Limb (tissue), 2 donors: ENCODE data around the gene RPN1.
A peak's percentile ranks its signal among the peaks of the same experiment; 100 is the strongest.
"Not testable (repeated sequence)": the region's sequence is repeated elsewhere in the genome, so short reads cannot be mapped to it uniquely, and the experiment has no call there.

ENCODE experiments used
- DNase-seq, 2 donors: peaks; one replicate each; pipeline ENCODE4 v3.0.0-alpha.2; 2016; ENCODE audit errors: extremely low spot score in 2 of 2

RPN1 gene

DNA sequence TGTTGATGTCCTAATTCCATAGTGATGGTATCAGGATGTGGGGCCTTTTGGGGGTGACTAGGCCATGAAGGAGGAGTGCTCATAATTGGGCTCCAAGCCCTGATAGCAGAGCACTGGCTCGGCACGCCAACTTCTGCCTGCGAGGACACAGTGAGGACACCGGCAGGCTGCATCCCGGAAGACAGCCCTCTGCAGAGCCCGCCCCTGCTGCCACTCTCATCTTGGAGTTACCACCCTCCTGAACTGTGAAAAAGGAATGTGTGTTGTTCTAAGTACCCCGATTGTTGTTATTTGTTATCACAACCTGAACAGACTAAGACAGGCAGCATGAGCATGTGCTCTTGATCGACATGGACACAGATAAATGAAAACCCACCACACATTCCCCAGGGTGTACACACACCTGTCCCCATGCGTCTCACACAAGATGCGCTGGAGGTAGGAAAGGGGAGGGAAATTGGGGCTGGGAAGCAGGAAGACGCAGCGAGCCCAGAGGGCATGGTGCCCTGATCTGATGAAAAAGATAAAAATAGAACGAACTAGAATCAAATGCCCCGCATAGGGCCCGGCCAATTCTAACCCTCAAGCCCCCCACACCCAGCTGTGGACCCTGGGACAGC is 40.1 kb downstream of the RPN1 start:
- no peak for DNase-seq

DNA sequence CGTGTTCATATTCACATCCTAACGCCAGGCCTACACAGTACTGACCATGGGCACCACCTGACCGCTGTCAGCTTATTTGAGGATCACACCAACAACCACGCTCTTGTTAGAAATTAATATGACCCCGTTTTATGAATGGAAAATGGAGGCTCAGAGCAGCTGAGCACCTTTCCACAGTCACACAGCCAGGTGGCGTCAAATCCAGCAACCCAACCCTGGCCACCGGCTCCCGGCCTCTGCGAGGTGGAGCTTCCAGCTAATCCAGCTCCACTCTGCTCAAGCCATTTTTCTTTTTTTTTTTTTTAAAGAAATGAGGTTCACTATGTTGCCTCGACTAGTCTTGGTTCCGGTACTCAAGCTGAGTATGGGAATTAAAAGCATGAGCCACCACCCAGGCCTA is 41.3 kb downstream of the RPN1 start:
- no peak for DNase-seq

DNA sequence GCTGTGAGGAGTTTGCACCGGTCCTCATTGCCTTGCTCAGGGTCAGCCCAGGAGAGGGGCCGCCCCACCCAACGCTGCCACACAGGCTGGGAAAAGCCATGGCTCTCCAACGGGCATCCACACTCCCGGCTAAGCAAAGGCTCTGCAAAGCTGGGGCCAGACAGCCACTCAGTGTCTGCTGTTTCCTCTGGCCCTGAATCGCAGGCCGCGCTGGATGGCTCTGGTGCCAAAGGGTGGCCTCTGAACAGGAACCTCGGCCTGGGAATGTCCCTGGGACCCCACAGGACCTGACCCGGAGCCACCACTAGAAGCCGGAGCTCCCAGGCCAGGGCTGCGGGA is 42.9 kb downstream of the RPN1 start:
- DNase-seq = no peak

DNA sequence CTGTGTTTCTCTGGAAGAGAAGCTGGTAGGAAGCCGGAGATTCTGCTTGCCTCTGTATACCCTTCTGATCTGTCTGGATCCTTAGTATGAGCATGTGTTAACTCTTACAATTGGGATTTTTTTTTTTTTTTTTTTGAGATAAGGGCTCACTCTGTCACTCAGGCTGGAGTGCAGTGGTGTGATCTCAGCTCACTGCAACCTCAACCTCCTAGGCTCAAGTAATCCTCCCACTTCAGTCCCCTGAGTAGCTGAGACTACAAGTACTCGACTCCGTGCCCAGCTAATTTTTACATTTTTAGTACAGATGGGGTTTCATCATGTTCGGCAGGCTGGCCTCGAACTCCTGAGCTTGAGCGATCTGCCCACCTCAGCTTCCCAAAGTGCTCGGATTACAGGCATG is 44.5 kb downstream of the RPN1 start:
- no peak for DNase-seq

DNA sequence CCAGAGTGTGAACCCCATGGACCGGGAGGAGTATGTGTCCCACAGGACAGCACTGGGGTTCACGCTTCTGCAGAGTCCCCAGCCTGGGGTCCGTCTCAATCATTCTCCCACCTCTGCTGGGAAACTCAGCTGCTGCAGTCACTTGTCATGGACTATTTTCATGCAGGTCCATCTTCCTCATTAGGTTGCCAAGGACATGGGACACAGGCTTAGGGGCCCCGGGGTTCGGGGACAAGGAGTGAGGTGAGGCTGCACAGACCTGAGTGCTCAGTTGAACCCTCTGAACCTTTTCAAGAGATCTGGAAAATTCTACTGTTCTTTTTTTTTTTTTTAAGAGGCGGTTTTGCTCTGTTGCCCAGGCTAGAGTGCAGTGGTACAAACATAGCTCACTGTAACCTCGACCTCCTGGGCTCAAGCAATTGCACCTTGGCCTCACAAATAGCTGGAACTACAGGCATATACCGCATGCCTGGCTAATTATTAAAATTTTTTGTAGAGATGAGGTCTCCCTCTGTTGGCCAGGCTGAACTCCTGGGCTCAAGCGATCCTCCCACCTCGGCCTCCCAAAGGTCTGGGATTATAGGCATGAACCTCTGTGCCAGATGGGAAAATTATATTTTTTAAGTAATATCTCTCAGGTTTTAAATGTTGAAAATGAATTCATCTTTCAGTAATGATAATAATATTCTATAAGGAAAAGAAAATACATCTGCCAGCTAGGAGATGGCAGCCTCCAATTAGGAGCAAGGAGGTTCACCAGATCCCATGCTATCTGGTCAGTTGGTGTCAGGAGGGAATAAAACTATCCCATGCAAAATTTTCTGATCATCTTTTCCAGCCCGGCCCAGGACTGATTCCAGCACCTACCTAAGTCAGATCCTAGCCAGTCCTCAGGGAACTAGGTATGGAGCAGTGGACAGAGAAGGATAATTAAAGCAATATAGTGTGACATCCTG is 45.2 kb downstream of the RPN1 start:
- no peak for DNase-seq

DNA sequence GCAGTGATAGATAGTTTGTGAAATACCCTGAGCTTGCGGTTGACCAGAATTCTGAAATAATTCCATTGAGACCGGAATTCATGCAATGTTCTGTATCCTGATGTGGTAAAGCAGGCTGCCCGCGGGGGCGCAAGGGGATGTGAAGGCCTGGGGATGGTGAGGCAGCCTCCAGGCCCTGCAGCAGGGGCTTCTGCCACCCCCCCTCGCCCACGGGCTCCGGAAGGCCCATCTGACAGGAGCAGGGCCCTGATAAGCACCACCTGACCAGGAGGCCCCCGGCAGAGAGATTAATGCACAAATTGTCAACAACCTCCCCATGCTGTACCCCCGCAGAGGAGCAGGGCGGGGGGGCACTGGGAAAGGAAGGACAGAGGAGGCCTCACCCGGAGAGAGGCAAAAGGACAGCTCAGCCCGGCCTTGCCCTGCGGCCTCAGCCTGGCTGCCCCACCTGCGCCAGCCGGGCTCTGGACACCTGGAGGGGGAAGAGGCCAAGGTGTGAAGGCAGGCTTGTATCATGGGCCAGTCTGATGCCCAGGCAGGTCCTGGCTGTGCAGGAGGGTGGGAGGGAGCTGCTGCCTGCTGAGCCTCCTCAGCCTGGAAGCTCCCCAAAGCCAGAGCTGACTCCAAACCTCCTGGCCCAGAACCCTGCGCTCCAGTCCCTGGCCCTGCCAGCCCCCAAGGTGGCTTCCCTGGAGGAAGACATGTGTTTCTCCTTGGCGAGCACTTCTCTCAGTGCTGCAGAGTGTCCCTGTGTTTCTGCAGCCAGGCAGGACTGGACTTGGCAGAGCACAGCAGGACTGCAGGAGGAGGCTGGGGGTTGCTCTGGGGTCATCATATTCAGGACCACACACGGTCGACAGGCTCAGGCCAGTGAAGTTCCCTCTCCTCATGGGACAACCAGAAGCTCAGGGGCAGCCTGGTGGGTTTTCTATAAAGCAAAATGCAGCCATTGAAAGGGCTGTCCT is 46.5 kb downstream of the RPN1 start:
- DNase-seq = no peak

DNA sequence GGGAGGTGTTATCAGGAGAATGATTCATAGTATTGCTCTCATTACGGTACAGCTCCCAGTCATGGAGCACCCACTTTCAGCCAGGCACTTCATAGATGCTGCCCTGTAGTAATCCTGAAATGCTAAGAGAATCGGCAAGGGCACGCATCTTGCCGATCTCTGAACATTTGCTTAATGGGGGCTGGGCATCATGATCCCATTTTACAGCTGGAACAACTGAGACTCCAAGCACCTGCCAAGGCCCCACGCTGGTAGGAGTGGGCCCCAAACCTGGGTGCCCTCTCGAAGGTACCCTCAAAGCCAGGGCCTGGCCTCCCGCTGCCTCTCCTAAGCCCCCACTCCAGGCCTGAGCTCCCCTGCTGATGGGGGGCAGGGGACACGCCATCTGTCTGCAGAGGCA is 47.3 kb downstream of the RPN1 start:
- no peak for DNase-seq

DNA sequence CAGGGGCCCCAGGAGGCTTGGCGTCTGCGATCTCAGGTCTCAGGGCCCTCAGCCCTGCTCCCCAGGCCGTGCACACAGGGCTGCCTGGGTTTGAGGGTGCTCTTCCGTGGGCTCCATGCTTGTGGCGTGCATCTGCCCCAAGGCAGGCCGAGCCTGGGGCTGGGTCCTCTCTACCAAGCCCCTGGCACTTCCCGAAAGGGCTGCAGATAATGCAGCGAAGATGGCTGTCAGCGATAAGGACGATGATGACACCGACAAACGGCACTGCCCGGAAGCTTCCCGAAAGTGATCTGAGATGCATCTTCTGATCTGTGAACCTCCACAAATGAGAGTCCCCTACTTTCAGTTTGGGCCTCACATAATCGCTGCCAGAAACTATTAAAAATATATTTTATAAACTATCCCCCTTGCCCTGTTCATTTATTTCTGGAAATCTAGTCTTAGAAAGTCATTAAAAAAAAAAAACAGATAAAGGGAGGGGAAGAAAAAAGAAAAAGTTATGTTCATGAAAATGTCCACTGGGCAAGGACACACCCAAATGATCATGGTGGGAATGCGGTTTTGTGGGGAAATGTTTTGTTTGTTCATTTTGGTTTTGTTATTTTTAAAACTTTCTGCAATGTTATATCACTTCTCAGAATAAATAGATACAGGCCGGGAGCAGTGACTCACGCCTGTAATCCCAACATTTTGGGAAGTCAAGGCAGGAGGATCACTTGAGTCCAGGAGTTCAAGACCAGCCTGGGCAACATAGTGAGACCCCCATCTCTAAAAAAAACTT is 51.5 kb downstream of the RPN1 start:
- DNase-seq = no peak

DNA sequence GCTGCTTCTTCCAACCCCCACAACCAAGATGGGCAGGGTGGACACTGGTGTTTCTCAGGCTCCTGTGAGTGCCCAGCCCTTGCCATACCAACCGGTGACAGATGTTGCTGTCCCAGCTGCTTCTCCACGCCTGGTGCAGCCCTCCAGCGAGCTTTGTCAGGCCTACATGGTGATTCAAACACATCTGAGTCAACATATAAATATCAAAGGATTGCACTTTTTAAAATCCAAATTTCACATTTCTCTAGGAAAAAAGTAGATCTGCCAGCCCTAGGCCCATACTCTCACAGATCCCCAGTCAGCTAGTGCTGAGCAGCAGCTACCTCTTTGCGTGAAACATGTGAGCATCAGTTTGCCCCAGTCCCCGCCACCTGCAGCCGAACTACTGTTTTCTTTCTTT is 52.7 kb downstream of the RPN1 start:
- DNase-seq = no peak

DNA sequence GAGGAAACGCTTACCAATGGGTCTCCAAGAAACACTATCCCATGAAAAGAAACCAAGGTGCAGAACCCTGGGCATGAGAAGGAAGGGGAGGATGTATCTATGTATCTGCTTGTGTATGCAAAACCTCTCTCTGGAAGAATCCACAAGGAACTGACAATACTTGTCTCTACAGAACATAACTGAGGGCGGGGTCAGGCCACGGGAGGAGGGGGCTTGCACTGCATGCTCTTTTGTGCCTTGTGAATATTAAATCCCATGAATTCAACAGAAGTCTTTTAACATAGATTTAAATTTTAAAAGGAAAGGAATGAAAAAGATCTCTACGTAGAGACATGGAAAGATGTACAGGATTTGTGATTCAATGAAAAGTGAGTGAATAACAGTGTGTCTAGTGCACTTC is 57.8 kb downstream of the RPN1 start:
- DNase-seq = no peak

DNA sequence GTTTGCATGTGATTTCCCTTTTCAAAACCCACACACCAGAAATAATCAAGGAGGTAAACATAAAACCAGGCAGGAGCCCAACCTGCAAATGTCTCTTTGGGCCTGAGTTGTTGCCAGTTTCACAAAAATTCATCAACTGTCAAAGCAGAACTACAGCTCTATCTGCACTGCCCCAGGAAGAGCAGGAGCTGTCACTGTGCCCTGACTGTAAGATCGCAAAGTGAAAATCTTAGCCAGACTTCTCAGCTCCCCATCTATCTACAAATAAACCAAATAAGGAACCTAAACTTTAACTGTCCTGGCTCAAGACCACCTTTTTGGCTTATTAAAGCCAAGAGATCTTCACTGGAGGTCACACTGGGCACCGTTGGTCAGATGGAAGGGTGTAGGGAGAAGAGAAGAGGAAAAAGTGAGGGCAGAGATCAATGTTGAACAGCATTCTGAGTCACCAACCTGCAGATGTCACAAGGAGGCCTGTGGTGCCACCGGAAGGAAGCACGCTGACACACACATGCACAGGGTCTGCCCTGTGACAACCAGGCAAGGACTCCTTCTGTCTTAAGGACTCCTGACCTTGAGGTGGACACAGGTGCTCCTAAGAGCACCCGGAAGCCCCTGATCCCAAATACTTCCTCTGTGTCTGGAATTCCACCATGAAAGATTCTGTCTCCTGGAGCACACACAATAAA is 58.7 kb downstream of the RPN1 start:
- DNase-seq = no peak

DNA sequence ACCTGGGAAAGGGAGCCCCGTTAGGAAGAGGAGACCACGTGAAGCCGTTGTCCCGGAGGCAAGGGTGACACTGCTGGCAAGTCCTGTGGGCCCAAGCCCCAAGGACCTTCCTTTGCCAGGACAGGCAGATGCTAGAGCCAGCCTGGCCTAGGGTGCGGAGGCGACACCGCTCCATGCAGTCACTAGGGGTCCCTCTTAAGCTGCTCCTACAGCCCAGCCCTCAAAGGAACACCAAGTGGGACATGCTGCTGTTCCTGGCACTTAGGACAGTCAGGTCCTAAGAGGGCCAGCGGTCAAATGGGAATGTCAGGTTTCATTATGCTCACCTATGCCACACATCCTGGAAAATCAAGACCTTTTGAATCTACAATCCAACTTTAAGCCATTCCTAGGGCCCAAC is 59.7 kb downstream of the RPN1 start:
- DNase-seq = no peak

DNA sequence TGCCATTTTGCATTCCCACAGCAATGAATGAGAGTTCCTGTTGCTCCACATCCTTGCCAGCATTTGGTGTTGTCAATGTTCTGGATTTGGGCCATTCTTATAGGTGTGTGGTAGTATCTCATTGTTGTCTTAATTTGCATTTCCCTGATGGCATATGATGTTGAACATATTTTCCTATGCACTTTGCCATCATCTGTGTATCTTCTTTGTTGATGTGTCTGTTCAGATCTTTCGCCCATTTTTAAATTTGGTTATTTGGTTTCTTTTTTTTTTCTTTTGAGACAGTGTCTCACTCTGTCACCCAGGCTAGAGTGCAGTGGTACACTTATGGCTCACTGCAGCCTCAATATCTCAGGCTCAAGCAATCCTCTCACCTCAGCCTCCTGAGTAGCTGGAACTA is 60.6 kb downstream of the RPN1 start:
- not testable (repeated sequence) for DNase-seq

DNA sequence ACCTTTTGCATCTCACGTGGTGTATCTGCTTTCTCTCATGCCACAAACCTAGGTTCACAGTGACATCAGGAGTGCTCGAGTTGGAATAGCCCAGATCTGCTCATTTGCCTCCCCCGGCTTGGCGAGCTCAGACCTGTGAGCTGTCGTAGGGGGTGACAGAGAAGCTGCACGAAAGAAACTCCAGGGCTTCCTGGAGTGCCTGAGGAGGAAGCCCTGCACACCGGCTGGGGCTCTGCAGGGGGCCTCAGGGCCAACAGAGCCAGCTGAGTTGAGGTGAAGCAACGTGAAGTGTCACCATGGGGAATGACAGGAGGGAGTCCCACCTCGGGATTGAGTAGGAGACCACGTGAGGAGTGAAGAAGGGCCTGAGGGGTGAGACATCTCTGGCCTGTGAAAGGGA is 62.5 kb downstream of the RPN1 start:
- no peak for DNase-seq

DNA sequence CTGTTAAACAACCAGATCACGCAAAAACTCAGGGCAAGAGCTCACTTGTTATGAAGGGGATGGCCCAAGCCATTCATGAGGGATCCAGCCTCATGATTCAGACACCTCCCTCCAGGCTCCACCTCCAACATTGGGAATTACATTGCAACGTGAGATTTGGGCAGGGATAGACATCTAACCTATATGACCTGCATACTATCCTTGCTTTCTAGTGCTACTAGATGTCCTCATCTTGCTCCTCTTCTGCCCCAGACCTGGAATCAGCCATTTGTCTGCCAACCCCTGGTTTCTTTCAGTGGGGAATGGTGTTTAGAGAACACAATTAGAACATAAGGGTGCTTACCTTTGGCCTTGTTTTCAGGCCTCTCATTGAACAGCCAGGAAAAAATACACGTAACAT is 63.2 kb downstream of the RPN1 start:
- DNase-seq = no peak

DNA sequence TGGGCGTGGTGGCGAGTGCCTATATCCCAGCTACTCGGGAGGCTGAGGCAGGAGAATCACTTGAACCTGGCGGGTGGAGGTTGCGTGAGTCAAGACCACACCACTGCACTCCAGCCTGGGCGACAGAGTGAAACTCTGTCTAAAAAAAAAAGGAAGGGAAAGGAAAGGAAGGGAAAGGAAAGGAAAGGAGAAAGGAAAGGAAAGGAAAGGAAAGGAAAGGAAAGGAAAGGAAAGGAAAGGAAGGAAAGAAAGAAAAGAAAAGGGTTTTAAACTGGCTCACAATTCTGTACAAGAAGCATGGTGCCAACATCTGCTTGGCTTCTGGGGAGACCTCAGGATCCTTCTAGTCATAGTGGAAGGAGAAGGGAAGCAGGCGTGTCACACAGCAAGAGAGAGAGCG is 63.7 kb downstream of the RPN1 start:
- DNase-seq = not testable (repeated sequence)

DNA sequence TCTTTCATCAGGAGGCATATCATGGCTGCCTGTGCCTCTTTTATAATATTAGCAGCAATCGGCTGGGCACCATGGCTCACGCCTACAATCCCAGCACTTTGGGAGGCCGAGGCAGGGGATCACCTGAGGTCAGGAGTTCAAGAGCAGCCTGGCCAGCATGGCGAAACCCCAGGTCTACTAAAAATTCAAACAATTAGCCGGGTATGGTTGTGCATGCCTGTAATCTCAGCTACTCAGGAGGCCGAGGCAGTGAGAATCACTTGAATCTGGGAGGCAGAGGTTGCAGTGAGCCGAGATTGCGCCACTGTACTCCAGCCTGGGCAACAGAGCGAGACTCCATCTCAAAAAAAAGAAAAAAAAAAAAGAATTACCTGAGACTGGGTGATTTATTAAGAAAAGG is 64.2 kb downstream of the RPN1 start:
- not testable (repeated sequence) for DNase-seq

DNA sequence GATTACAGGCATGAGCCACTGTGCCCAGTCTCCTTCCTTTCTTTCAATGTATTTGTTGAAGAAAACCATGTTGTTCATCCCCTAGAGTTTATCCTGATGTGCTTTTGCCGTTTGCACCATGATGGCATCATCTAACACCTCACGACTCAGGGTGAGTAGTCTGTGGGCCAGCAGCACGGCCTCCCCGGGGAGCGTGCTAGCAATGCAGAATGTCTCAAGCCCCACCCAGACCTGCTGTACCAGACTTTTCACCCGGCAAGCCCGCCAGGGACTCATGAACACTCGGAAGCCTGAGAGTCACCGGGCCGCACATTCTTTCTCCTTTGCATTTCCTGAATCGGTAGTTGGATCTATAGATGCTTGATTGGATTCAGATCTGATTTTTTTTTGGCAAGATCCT is 64.6 kb downstream of the RPN1 start:
- no peak for DNase-seq

DNA sequence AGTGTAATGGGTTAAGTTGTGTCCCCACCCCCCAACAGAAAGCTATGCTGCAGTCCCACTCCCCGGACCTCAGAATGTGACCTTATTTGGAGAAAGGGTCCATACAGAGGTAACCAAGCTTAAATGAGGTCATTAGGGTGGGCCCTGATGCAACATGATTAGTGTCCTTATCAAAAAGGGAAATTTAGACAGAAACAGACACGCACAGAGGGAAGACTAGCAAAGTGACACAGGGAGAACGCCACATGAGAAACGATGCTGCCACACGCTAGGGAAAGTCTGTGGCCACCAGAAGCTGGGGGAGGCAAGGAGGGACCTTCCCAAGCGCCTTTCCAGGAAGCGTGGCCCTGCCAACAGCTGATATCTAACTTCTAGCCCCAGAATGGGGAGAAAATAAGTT is 65.4 kb downstream of the RPN1 start:
- DNase-seq = no peak

DNA sequence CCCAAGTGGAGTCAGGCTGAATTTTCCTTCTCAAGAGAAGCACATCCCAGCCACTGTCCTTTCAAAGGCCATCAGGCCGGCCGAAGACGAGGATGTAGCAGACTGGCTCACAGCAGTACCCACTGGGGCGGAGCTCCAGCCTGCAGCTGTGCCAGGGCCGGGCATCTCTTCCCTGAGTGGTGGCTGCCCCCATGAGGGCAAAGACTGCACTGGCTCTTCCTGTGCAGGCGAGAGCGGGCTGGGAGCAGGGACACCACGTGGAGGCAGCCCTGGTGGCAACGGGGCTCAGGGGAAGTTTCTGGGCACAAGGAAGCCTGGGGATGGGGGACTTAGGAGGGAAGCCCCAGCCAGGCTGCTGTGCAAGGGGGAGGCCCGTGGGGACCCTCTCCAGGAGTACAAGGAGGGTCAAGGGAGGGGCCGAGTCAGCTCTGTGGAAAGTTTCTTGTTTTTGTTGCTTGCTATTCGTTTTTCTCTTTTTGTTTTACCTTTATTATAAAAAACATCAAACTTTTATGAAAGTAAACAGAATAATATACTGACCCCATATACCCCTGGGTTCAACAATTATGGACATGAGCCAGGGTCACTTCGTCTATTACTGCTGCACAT is 66.1 kb downstream of the RPN1 start:
- peak in 1 of 2 donors; percentile 72 for DNase-seq
